ENCODE measurements around the gene PLA2G4D. TPM values are rescaled to one million over a fixed set of nuclear protein-coding genes. Genes with fewer than 3 reads are reported as not detected.

PLA2G4D gene
- total RNA-seq, 1 experiment from 2014 or later, result 0.03 TPM

DNA sequence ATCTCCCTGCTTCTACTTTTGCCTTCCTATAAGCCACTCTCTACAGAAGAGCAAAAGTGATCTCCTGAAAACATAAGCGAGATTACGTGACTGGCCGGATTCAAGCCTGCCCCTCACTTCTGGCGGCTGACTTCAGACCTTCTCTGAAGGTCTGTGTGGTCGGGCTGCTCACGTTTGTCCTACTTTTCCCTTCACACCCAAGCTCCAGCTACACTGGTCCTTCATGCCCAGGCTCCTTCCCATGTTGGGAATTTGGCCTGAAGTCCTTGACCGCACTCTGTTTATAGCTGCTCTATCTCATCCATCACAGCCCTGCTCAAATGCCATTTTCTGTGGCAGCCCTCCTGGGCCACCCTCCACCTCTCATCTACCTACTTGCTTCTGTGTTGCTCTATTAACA, 66.8 kb downstream of the PLA2G4D start:
- no peak for DNase-seq (ENCODE audit: low spot score)

DNA sequence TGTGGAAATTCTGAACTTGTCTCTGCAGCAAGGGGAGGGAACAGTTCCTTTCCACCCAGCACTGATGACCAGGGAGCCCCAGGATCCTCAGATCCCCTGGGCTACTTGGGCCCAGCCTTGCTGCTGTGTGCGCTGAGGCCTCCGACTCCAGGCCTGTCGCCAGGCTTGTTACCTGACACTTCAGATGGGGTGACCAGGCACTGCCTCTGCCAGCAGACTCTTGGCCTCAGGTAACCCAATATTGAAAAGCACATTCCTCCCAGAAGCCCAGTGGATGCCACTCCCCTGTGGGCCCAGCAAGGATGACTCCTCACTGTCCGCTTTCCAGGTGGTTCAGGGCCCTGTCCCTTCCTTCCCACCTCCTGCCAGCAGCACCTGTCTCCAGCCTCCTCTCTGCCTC, 70.1 kb downstream of the PLA2G4D start:
- no peak for DNase-seq (ENCODE audit: low spot score)

DNA sequence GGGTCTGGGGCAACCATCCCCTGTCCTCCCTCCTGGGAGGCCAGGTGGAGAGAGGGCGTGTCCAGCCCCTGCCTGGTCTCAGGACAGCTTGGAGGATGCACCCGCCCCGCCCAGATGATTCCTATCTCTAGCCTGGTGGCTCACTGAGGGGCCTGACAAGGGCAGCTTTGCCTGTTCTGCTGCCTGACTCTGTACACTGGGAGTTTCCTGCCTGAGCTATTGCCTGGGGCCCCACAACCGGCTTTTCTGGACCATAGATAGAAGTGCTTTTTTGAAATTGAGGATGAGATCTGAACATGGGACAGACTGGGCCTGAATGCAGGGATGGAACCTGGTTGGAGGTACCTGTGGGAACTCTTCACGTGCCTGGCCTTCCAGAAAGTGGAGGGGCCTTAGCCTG, 72.8 kb downstream of the PLA2G4D start:
- no peak for DNase-seq (ENCODE audit: low spot score)

DNA sequence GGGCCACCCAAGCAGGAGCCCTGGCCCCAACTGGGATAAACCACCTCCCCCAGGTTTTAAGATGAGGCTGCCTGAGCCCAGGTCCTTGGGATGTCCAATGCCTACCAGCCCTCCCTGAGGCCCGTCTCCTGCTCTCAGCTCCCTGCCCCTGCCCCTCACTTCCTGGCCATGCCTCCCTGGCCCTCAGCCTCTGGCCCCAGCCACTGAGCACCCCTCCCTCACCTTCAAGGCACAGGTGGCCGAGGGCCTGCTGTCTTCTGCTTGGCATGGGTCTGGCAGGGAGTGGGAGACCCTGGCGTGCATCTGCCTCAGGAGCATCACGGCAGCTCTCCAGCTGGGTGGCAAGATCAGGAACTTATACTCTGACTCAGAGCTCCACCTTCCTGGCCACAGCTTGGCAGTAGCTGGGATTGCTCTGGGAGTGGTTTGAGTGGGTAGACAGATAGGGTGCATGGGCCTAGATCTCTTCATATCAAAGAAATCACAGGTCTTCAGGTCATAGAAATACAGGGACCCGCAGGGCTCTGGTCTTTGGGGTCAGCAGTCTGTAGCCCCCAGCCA, 73.6 kb downstream of the PLA2G4D start, which contains the start of gene PLA2G4E:
Gene PLA2G4E, minus strand, starts transcription at position 330 of the 561 bp plus-strand sequence. Its CDS starts 12 bp downstream, at position 318.
- no peak for DNase-seq (ENCODE audit: low spot score)

DNA sequence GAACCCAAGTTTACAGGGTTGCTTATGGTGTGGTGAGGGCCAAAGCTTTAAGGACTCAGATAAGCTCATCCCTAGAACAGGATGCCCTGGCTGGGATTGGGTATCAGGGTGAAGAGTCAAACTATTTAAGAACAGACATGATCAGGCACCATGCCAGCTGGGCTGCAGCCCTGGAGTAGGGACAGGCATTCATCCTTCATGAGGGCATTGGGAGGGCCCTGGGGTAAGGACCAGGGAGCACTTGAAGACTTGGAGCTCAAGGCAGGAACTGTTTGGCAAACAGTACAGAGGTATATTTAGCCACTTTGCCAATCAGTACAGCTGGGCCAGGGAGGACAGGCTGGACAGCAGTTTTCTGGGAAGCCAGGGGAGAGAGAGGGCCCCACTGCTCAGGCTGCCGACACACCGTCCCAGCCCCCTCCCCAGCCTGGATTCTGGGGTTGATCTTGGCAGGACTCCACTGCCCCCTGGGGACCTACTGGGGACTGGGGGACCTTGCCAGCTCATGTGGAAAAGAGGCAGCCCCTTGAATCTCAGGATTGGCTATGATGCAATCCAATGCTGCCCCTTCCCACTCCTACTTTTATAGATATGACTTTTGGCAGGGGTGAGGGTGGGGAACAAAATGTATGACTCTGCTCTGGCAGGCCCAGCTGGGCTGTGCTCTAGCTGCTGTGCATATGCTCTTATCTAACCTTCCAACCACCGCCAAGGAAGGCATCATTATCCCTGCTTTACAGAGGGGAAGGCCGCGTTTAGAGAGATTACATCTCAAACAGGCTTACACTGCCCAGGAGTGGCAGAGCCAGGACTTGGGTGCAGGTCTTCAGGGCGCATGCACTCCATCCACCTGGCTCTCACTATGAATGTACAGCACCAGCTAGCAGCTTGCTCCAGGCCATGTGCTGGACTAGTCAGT, 75.8 kb downstream of the PLA2G4D start:
- DNase-seq (ENCODE audit: low spot score), result no peak

Other genes with a start within 250 kb of the PLA2G4D start
- gene SPTBN5, start 200.5 kb downstream of the PLA2G4D start, total RNA-seq (2014; rRNA removed; shearing (Covaris generic)), result 1.6 and 2.0 TPM in 2 replicates
- 54.2 and 60.6 TPM in 2 replicates for gene EHD4, start 122.0 kb downstream of the PLA2G4D start, total RNA-seq (2014; rRNA removed; shearing (Covaris generic))
- gene PLA2G4E, start 73.5 kb downstream of the PLA2G4D start, total RNA-seq (2014; rRNA removed; shearing (Covaris generic)), result not detected in 2 replicates
- gene PLA2G4F, start 62.1 kb upstream of the PLA2G4D start, total RNA-seq (2014; rRNA removed; shearing (Covaris generic)), result 11.4 and 11.7 TPM in 2 replicates
- gene VPS39, start 113.7 kb upstream of the PLA2G4D start, total RNA-seq (2014; rRNA removed; shearing (Covaris generic)), result 25.0 and 25.5 TPM in 2 replicates
- gene GANC, start 178.6 kb upstream of the PLA2G4D start, total RNA-seq (2014; rRNA removed; shearing (Covaris generic)), result 3.3 and 5.8 TPM in 2 replicates
- 58.2 and 63.8 TPM in 2 replicates for gene TMEM87A, start 178.9 kb upstream of the PLA2G4D start, total RNA-seq (2014; rRNA removed; shearing (Covaris generic))

All from HT-29 (cell line).